CD4-positive, alpha-beta T cell treated with Interleukin-1 beta for 1 hour (primary cell): ENCODE results near the gene PLOD3.

Experiments
- DNase-seq, 2 donors: peaks; one replicate each; pipeline ENCODE4 v3.0.0-alpha.2; 2020 to 2022

Gene PLOD3

DNA sequence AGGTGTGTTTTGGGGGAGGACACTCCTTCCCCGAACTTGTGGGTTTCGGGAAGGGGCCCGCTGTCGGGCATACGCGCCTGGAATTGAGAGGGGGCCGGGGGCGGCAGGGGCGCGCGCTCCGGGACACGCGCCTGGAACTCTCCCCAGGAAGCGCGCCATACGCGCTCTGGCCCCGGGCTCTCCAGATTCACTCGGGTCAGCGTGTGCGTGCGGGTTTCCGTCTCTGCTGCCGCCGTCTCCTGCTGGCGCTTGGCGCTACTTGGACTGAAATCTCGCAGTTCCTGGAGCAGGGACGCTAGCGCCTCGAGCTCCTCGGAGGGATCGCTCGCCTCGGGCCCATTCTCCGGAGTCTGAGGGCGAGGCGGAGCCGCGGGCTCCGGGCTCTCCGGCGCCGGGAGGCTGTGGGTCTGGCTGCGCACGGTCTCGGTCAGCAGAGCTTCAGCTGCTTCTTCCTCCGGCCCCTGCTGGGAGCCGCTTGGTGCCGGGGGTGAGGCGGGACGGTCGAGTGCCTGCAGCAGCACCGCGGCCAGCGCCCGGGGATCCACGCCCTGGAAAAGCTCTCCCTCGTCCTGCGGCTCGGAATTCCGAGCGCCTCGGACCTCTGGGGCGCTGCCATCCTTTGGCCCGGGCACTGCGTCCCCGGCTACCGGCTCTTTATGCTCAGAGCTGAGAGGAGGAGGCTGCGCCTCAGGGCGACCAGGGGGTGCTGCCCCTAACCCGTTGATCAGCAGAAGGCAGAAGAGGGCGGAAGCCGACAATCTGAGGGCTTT lies 53.1 kb downstream of the PLOD3 start:
- DNase-seq, result no peak

DNA sequence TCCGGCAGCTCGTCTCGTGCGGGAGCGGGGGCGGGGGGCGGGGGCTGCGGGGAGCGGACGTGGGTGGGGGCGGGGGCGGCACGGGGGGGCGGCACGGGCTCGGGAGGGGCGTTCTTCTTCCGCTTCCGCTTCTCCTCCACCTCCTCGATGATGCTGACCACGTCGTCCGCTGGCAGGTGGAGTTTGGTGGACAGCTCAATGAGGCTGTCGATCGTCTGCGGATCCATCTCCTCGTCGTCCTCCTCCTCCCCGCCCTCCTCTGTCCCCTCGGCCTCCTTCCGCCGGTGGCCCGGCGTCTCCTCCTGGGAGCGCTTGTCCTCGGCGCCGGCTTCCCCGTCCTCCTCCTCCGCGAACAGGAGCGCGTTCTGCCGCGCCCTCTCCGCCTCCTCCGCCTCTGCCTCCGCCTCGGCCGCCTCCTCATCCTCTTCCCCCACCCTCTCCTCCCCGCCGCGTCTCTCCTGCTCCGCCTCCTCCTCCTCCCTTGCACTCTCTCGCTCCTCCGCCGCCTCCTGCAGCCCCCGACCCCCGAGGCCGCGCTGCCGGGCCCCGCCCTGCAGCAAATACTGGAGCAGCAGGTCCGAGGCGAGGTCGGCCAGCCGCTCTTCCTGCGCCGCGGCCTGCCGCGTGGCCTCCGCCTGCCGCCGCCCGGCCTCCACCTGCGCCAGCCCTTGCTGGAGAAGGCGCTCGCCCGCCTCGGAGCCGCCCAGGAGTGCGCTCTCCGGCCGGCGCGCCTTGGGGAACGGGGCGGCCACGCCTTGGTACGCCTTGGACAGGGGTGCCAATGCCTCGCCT lies 53.9 kb downstream of the PLOD3 start:
- DNase-seq, result peak; percentile 21 to 36

DNA sequence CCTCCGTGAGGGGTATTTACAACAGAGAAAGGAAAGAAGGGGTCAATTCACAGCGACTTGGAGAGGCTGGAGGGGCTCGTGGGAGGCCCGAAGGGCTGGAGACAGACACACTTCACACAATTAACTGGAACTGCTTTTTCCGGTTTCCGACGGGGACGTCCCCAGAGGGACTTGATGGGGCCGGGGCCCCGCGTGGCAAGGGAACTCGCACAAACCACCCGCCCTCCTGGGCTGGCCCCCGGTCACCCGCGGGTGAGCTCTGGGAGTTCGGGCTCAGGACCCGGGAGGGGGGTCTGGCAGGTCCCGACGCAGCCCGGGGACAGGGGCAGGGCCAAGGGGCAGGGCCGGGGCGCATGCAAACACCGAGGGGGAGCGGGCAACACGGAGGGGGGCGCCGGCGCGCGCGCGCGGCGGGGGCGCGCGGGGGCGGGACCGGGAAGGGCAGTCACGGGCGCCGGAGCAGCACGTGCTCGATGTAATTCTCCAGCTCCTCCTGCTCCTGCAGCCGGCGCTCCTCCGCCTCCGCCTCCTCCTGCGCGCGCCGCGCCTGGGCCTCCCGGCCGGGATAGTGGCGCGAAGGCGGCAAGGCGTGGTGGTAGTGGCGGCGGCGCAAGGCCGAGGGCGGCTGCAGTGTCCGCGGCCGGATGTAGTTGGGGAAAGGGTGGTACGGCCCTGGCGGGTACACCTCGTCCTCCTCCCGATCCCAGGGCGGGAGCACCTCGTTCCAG lies 54.7 kb downstream of the PLOD3 start:
- DNase-seq, result no peak

DNA sequence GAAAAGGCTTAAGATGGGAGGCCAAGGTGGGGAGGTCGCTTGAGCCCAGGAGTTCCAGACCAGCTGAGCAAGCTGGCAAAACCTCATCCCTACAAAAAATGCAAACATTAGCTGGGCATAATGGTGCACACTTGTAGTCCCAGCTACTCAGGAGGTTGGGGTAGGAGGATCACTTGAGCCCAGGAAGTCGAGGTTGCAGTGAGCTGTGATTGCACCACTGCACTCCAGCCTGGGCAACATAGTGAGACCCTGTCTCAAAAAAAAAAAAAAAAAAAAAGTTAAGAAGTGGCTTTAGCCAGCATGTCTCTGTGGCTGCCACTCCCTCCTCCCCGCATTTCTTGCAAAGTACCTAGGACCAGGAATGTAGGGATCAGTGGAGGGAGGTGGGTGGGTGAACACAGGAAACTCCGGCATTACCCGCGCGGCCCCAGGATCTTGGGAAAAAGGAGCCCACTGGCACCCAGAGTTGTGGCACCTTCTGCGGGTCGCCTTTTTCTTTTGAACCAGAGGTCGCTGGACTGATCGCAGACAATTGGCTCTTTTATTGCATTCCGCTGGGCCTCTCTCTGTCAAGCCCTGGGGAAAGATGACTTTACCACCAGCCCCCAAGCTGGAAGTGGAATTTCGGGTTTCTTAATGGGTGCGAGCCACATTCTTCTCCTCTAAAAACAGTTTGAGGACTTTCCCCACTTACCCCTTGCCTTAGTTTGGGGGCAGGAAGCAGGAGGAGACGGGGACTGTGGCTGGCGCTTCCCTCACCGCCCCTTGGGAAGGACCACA lies 55.5 kb downstream of the PLOD3 start:
- DNase-seq, result no peak

DNA sequence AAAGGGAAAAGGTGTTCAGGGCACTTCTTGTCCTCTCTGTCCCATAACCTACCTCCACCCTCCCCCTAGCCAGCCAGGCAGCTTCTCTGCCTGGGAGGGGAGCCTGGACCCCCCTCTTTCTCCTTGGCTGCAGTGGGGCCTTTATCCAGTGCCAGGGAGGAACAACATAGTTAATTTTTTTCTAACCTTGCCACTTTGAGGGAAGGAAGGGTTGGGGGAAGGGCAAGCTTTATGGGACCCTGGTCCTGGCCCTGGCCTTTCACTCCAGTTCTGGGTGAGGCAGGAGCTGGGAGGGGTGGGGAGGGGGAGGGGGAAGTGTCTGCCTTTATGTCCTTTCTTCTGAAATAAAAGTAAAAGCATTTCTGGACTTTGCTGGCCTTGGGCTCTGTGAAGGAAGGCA lies 56.5 kb downstream of the PLOD3 start:
- DNase-seq, result no peak

DNA sequence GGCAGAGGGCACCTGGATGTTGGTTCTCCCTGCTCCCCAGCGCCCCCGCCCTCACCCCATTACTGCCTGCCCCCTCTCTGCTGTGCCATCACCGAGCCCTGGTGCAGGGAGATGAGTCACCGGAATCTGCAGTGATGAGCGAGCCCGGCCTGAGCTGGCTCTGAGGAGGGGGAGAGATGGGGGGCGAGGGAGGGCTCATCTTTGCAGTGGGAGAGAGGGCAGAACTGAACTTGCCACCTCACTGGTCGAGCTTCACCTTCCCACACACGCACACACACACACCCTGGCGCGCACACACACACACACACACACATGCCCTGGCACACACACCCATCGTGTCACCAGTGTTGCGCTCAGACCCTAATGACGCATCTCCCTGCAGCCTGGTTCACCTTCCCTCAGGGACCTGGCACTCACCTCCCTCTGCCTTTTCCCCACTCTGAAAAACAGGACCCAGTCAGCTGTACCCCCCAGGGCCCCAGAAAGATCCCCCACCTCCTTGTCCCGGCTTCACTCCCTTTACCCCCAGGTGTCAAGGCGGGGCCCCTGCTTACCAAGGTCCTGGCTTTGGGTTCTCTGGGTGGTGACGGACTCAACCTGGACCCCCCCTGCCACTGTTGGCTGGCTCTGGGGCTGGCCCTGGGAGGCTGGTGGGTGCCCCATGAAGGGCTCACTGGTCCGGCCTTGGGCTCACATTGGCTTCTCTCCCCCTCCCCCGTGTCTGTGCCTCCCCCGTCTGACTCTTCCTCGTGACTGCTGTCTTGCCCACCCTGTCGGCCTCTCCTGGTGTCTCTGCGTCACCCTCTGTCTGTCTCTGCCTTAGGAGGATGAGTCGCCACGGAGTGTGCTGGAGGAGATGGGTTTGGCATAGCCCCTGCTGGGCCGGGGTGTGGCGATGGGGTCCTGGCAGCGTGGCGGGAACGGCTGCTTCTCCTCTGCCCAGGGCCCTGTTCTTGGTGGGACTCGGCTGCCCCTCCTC lies 57.4 kb downstream of the PLOD3 start:
- DNase-seq, result no peak

DNA sequence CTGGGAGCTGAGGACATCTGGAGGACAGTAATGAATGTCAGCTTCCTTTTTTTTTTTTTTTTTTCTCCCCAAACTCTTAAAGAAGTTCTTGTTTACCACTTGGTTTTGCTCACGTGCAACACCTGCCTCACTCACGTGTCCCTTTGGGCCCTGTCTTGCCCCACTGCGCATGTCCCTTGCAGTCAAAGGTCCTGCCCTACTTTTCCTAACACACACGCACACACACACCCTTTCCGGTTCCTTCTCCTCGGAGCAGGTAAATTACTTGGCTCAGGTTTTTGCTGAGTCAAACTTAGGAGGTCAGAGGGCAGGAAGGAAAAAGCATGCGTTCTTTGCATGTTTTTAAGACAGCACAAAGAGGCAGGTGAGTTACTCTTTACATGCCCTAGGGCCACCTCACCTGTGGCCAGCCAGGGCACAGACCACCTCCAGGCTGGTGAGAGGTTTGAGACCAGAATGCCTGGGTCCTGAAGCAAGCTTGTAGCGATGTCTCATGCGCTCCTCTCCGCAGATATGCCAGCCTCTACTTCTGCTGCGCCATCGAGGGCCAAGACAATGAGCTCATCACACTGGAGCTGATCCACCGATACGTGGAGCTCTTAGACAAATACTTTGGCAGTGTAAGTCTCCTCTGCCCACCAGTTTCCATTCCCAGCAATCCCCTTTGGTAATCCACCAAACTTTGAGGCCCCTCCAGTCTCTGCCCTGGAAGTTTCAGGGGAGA lies 60.4 kb downstream of the PLOD3 start:
- no peak for DNase-seq

DNA sequence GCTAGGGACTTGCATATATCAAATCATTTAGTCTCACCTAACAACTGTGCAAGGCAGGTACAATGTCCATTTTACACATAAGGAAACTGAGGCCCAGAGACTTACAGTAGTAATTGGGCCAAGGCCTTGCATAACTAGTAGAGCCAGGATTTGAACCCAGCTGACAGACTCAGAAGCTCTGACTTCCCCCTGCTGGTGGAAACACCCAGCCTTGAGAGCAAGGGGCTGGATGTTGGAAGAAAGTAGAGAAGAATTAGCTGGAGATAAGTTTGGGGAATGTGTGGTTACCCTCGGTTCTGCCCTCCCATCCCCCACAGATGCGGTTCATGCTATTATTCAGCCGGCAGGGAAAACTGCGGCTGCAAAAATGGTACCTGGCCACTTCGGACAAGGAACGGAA lies 61.1 kb downstream of the PLOD3 start:
- no peak for DNase-seq
